Upper lobe of left lung (tissue), 4 donors: ENCODE measurements around the gene CACNA2D4.

Experiments used
- POLR2A ChIP-seq, 4 donors: fragments of 450-650 bp; IDR thresholded peaks; one replicate each; pipeline ENCODE4 v1.5.1; 2016 to 2017; ENCODE audit warnings: antibody characterized with exemption in 4 of 4, mild to moderate bottlenecking in 2 of 4
- POLR2AphosphoS5 ChIP-seq, 2 donors: sonication (generic); formaldehyde crosslinking; IDR thresholded peaks; one replicate each; pipeline ENCODE4 v1.5.1; 2017; ENCODE audit warnings: antibody characterized with exemption in 2 of 2

DNA sequence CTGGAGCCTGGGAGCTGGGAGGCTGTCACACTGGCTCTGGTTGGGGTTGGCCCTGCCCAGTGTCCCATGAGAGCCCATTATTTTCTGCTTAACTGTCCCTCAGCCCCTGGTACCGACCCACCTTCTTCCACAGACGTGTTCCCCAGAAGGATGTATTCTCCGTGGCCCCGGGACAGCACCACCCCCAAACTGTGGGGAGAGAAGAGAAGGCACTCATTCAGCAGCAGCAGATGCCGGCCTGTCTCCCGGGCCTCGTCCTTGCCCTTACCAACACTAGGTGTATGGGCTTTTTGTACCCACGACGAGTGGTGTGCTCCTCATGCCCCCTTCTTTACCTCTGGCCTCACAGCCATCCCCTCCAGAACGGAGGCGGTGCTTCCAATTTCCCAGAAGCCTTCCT is 60.0 kb downstream of the CACNA2D4 start:
- TF ChIP-seq POLR2AphosphoS5 (IDR thresholded peaks at IDR 0.05) = no peak
- TF ChIP-seq POLR2A (IDR thresholded peaks at IDR 0.05) = no peak
